ENCODE results near the gene ACOT11.

ACOT11 gene

DNA sequence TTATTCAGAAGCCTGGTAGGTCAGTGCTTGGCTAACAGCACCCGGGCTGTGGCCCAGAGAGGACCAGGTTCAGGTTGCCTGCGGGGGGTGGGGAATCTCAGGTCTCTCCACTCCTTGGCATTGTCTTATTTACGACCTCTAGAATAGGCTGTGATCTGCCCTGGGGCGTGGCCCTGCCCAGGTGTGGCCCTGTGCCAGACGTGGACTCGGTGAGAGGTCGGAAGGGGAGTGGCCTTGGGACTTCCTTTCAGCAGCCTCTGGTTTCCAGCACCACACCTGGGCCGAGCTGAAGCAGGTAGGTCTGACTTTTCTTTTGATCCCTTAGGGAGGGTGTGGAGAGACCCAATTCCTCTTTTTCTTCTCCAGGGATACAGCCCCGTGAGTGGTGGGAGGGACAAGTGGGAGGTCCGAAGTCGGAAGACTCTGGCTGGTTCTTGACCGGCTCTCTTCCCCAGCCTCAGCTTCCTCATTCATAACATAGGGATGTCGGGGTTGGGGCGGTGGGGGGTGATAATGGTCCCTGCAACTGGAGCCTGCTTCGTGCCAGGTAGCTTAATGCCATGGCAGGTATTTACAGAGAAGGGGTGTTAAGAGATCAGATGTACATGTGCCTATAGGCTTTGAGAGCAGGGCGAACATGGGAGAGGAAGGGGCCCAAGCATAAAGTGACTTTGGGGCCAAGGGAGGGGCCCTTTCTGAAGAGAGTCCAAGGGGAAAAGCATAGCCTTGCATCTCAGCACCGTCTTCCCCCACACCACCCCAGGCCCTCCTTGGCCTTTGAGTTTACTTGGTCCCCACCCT, 16.5 kb downstream of the ACOT11 start:
- DNase-seq (ENCODE audit: low read depth, low spot score), result no peak

DNA sequence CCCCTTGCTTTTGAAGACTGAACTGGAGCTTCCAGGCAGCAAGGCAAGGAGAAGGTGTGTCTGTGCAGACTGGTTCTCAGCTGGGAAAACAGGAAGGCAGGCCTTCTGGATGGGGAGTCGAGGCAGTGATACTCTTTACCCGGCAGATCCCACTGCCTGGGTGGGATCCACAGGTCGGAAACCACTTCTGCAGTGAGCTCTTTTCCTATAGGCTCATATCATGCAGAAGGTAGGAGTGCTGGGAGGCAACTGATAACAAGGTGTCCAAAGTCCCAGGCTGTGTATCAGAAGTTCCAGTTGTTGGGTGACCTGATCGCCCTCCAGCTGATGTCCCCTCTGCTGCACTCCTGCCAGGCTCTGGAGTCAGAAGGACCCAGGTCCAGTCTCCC, 17.1 kb downstream of the ACOT11 start:
- DNase-seq (ENCODE audit: low read depth, low spot score), result no peak

DNA sequence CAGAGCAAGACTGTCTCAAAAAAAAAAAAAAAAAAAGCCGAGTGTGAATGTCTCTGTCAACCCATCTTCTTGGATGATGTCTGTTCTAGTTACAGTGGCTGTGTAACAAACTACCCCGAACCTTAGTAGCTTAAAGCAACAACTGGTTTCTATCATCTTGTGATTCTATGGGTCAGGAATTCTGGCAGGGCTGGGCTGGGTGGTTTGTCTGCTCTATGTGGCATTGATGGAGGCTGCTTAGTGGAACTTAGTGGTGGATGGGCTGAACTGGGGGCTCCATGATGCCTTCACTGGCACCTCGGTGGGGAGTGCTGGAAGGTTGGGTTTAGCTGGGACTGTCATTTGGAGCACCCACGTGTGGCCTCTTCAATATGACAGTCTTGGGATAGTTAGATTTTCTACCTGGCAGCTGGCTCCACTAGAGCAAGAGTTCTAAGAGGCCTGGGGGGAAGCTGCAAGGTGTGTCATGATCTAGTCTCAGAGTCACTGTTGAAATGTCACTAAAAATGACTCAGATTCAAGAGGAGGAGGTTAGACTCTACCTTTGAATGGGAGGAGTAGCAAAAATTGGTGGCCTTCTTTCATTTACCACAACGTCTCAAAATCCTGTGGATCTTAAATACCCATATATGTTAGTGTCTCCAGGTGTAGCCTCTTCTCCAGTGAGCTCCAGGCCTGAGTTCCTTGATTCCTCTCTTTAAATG, 18.6 kb downstream of the ACOT11 start:
- no peak for DNase-seq (ENCODE audit: low read depth, low spot score)

DNA sequence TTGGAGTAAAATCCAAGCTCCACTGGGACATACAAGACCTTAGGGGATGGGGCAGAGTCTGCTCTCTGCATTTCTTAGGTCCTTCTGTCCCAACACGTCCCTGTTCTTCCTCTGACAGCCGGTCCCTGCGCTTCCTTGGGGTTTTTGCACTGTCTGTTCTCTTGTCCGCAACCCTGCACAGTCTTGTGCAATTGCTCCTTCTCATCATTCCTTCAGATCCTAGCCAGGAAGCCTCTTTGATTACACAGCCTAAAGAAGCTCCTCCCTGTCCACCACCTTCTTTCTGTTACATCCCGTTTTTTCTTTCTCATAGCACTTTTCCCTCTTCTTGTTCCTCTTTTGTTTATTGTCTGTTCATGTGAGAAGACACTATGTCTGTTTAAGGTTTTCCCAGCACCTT, 19.9 kb downstream of the ACOT11 start:
- no peak for DNase-seq (ENCODE audit: low read depth, low spot score)

DNA sequence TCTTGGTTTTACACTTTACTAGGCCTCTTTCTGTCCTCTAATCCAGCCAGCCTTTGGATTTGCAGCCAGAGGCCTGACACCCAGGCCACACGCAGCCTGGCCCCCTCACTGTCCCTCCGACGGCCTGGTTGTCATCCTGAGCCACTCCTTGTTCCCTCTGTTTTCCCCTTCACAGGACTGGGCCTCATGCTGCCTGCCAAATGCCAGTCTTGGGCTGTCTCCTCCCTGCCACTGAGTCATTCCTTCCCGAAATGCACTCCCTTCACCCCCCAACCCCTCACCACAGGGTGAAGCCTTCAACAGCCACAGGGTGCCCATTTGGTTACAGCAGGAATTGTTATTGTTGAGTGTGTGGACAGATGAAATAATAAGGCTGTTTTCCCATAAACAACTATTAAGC, 21.3 kb downstream of the ACOT11 start:
- DNase-seq (ENCODE audit: low read depth, low spot score), result no peak

DNA sequence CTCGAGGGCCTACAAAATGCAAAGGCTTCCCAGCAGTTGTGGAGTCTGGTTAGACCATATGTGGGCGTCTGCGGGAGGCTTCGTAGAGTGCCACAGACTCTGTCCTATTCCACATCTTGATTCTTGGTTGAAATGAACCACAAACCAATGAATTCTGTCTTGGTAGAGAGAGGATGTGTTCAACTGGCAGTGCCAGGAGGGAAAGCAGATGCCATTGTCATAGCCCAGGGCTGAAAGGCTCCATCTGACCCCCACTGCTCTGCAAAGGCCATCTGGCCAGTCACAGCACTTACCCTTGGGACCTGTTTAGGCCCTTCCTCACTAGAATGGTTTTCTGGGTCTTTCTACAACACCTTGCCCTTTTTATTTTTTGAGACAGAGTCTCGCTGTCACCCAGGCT, 22.1 kb downstream of the ACOT11 start:
- DNase-seq (ENCODE audit: low read depth, low spot score), result no peak

DNA sequence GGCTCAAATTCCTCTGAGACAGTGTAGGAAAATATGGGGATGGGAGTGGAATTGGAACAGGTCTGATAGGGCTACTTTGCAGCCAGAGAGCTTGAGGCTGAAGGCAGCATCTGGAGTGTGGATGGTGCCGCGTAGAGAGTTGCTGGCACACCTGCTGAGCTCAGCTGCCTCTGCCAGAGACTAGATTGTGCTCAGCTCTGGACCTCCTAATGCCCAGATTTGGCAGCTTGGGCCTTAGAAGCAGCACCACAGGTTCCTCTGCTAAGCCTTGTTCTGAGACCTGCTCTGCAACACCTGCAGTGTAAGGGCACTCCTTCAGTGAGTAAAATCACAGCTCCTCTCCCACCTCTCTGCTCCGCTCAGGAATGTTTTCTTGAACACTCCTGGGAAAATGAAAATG, 23.3 kb downstream of the ACOT11 start:
- no peak for DNase-seq (ENCODE audit: low read depth, low spot score)

DNA sequence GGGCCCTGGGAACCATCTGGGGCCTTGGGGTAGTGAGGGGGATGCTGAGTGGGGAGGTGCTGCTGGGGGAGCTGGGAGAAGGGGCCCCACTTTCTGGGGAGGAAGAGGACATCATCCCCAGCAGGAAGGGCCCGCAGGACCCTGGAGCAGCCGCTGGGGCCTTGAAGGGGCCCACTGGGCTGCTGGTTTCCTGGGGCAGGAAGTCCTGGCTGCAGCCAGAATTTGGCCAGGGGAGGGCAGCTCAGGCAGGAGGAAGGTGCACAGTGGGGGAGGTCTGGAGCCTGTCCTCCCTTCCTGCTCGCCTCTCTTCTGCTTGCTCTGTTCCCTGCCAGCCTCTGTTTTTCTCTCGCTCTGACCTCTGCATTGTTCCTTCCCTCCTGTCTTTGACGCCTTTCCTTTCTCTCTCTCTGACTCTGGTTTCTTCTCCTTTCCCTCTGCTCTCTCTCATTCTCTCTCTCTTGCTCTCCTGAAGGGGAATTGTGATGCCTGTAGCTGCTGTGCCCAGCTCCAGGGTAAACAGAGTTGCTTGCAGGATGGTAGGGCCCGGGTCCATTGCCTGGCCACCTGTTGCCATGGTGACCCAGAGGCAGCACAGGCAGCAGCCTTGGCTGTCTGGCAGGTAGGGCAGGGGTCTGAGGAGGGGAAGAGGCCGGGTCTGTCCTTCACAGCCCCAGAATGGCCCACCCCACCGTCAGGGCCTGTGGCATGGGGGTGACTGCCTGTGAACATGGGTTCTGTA, 23.9 kb downstream of the ACOT11 start:
- no peak for DNase-seq (ENCODE audit: low read depth, low spot score)

DNA sequence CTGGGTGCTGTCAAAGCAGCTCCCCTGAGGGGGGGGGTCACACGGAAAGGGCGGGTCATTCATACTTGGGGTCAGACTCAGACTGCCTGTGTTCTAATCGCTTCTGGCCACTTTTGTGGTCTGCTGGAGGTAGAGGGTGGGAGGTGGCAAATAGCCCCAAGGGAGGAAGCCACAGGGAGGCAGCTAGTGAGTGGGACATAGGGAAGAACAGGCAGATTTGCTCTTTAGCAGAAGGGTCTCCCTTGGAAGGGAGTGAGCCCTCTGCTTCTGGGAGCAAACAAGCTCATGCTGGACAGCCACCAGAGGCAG, 24.5 kb downstream of the ACOT11 start:
- no peak for DNase-seq (ENCODE audit: low read depth, low spot score)

DNA sequence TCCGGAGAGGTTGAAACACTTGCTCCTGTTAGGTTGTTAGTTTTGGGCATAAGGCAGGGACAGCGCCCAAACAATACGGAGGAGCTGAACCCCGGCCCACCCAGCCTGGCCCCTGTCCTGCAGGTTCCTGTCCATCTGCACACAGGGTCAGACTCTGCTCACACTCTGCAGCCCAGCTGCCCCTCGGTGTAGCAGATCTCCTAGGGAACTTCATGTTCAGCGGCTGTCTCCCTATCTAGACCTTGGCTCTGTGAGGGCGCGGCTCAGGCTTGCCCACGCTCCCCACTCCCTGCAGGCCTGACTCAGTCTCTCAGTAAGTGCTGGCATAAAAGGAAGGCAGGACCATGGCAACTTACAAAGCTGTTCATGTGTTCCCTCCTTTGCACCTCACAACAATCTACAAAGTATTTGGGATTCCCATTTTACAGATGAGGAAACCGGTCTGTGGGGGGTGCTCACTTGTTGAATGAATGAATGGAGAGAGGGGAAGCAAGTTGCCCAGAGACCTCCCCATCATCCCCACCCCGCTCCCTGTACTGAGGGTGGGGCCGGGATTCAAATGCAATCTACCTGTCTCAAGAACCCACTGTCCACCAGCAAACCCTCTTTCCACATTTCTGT, 26.2 kb downstream of the ACOT11 start:
- no peak for DNase-seq (ENCODE audit: low read depth, low spot score)

DNA sequence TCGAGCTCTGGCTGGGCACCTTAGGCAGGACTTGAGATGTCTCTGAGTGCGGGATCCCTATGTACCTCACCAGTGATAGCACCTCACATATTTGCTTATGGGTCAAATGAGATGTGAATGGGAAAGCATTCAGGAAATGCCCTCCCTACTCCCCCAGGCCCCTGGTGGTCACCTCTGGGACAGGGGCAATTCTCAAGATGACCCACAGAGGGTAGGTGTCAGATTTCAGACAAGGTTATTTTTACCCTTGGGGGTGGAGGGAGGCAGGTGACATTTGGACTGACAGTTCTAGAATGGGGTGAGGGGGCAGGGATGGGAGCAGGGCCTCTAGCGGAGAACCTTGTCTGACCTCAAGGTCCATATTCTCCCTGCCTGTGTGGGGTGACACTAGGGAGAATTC, 27.1 kb downstream of the ACOT11 start:
- no peak for DNase-seq (ENCODE audit: low read depth, low spot score)

DNA sequence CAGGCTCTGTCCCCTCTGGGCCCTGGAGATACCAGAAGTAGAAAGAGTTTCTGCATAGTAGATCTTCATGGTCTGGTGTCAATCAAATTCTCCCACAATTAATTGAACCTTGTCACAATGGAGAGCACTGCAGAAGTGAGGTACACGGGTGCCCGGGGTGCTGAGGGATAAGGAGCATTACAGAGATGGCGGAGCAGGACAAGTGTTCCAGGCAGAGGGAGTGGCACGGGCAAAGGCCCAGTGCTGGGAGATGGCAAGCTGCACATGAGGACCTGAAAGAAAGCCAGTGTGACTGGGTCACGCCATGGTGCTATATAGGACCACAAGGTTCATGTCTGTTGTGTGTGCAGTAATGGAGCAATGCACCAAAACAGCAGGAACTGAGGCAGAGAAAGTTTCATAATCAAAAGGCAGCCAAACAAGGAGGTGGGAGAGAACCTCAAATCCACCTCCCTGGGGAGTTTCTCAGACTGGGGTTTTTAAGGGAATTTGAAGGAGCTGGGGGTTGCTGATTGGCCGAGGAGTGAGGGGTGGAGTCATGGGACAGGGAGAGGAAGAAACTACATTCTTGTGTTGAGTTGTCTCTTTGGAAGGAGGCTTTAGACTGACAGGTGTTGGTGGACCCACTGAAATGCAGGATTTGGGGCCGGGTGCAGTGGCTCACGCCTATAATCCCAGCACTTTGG, 27.7 kb downstream of the ACOT11 start:
- DNase-seq (ENCODE audit: low read depth, low spot score), result no peak

DNA sequence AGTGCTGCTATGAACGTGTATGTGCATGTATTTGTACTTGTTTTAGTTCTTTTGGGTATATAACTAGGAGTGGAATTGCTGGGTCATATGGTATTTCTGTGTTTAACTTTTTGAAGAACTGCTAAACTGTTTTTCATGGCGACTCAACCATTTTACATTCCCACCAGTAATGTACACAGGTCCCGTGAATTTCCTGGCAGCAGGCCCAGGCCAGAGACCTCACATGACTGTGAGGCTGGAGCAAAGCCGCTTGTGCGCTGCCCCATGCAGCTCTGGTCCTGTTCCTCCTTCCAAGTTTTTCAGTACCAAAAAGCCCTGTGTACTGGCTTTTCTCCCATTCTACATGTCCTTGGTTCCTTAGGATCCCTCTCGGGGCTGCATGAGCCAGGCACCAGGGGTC, 29.6 kb downstream of the ACOT11 start:
- no peak for DNase-seq (ENCODE audit: low read depth, low spot score)

DNA sequence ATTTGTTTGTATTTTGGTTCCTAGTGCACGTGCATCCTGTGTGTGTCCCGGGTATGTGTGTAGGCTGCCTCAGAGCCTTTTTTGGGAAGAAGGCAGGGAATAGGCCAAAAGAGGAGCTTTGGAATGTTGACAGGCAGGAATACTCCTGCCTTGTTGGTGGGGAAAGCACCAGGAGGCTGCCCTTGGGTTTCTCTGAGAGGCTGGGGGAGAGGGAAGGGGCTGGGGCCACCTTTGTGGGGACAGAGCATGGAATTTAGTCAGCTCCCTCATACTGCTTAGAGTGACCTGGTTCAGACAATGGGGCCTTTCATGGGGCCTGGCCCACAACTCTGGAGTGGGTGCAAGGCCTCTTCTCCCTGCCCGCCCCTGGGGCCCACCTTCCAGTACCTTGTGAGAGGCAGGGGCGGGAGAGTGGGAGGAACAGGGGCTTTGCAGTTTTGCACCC, 31.3 kb downstream of the ACOT11 start:
- no peak for DNase-seq (ENCODE audit: low read depth, low spot score)

DNA sequence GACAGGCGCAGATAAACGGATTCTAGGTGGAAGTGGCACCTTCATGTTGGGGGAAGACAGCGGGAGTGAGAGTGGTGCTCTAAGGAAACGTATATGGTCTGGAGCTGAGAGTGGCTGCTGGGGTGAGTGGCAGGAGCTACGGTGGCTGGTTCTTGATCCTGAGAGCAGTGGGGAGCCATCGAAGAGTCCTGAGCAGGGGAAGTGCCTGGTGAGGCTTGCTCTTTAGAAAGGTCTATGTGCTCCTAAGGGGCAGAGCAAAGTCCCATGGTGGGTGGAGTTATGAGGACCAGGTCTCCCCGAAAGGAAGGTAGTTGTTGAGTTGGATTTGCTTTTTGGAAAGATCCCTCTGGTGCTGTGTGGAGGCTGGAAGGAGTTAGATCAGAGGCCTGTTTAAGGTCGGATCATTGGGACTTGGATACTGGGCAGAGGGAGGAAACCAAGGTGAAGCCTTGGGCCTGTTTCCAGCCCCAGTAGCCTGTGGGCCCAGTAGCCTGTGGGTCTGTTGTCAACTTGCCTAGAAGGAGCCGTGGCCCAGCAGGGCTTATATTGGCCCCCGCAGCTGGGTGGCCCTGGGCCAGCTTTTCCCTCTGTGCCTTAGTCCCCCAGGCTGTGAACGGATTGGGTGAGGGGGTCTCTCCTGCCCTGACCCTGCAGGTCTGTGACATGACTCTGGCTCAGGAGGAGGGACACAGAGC, 33.0 kb downstream of the ACOT11 start:
- DNase-seq (ENCODE audit: low read depth, low spot score), result no peak

DNA sequence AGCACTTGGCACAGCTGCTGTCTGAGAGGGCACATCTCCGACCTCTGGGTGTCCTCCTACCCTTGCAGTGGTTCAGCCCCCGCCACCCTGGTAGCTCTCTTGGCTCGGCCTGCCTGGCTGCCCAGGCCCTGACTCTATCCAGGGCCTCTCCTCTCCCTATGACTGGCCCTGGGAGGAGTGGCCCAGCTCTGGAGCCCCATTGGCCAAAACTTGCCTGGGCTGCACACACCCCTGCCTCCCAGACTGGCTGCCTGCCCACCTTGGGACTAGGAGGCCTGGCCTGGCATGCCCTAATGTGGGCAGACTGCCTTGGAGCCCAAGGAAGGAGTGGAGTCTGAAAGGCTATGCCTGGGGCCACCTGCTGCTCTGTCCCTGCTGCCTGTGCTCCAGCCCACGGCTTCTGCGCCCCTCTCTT, 33.6 kb downstream of the ACOT11 start:
- no peak for DNase-seq (ENCODE audit: low read depth, low spot score)

DNA sequence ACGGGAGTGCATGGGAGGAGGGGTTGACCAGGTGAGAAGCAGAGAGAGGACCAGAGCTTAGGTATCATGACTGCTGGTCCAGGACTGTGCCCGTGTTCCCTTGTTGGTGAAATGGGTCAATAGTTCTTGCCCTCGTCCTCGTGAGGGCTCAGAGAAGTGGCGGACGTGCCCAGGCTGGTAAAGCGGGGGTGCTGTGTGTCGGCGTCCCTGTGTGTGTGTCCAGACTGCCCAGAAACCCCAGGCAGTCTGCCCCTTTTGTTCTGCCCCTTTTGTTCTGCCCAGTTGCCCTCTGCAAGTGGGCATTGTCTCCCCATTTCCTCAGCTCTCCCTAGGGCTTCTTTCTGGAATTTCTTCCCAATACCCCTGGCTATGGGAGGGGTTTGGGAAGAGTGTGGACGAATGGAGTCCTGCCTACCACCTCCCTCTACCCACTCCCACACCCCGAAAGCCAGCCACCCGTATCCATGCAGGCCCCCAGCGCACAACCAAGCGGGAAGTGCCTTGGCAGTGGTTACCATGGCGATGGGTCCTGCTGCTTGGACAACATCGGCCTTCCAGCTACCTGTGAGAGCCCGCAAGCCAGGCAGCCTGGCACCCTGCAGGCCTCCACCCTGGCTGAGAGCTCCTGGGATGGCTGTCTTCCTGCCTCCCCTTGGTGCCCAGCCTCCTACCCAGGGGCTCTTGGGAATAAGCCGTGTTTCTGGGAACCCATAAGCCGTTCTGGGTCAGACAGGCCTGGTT, 34.7 kb downstream of the ACOT11 start:
- DNase-seq (ENCODE audit: low read depth, low spot score), result no peak

DNA sequence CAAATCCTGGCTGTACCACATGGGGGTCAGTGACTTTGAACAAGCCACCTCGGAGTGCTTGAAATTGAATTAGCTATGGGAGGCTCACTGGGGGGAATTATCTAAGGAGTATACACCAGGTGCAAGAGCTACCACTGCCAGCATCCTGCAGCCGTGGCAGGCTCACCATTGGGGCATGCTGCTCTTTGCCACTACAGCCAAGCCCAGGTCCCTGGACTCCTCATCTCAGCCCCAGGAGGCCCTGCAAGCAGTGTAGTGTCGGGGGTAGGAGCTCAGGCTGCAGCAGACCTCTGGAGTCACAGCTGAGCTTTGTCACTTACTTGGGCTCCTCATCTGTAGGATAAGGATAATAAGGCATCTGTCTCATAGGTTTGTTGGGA, 35.3 kb downstream of the ACOT11 start:
- no peak for DNase-seq (ENCODE audit: low read depth, low spot score)

DNA sequence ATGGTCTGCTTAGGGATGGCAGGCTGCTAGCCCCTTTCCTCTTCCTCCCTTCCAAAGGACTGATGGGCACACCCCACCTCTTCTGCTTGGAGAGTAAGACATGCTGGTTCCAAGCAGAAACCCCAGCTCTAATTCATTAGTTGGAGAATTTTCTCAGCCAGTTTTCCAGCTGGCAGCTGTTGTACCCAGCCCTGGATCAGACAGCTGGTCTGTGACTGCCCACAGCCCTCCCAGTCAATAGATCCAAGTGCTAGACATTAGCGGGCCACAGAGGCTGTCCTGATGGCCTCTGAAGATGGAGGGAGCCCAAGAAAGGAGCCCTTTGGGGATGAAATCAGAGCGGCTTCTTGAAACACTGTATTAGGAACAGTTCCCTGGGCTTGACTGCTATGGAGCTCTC, 35.8 kb downstream of the ACOT11 start:
- DNase-seq (ENCODE audit: low read depth, low spot score), result no peak

DNA sequence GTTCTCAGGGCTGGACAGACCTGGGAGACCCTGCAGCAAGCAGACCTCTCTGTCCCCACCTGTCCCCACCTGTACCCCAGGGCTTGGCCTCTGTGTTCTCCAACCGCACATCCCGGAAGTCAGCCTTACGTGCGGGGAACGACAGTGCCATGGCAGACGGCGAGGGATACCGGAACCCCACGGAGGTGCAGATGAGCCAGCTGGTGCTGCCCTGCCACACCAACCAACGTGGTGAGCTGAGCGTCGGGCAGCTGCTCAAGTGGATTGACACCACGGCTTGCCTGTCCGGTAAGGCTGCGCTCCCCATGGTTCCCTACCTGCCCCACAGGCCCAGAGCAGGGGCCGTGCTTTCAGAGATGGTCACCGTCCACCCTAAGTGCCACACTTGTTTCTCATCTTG, 36.5 kb downstream of the ACOT11 start:
- no peak for DNase-seq (ENCODE audit: low read depth, low spot score)
